Measurements from ENCODE around the gene CD320.

CD320 gene

DNA sequence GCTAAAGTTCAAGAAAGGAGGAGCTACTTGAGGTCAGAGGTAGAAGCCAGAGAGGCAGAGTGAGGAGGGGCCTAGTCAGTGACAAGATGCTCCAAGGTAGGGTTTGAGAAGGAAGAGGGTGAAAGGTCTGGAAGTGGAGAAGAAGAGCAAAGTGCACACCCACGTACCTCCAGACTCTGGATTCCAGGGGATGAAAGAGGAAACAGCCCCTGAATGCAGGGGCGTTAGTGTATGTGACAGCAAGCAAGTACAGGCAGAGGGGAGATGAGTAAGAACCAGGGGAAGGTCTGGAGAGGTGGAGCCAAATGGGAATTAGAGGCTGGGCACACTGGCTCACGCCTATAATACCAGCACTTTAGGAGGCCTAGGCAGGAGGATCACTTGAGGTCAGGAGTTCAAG lies 21.8 kb upstream of the CD320 start:
- peak; percentile 65 for DNase-seq (ENCODE audit: low read depth)
- H3K4me3 ChIP-seq (ENCODE audit: low read length) = no peak overlapping the region
- TF ChIP-seq, protein P1, sequence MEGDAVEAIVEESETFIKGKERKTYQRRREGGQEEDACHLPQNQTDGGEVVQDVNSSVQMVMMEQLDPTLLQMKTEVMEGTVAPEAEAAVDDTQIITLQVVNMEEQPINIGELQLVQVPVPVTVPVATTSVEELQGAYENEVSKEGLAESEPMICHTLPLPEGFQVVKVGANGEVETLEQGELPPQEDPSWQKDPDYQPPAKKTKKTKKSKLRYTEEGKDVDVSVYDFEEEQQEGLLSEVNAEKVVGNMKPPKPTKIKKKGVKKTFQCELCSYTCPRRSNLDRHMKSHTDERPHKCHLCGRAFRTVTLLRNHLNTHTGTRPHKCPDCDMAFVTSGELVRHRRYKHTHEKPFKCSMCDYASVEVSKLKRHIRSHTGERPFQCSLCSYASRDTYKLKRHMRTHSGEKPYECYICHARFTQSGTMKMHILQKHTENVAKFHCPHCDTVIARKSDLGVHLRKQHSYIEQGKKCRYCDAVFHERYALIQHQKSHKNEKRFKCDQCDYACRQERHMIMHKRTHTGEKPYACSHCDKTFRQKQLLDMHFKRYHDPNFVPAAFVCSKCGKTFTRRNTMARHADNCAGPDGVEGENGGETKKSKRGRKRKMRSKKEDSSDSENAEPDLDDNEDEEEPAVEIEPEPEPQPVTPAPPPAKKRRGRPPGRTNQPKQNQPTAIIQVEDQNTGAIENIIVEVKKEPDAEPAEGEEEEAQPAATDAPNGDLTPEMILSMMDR (IDR thresholded peaks at IDR 0.05; ENCODE audit: insufficient read depth, low read depth, low read length, missing control alignments) = no peak

DNA sequence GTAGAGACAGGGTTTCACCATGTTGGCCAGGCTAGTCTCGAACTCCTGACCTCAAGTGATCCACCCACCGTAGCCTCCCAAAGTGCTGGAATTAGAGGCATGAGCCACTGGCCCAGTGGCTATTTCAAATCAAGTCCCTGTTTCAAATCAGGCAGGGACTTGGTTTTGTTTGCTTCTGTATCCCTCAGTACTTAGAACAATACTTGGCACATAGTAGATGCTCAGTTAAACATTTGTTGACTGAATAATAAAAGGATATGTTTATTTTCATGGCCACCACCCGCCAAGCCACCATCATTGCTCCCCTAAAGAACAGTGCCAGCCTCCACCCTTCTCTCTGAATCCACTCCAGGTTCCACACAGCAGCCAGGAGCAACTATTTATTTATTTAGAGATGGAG lies 17.3 kb upstream of the CD320 start:
- no peak overlapping the region for H3K4me3 ChIP-seq (ENCODE audit: low read length)
- TF ChIP-seq, protein P1 (IDR thresholded peaks at IDR 0.05; ENCODE audit: insufficient read depth, low read depth, low read length, missing control alignments) = no peak
- no peak for DNase-seq (ENCODE audit: low read depth)

DNA sequence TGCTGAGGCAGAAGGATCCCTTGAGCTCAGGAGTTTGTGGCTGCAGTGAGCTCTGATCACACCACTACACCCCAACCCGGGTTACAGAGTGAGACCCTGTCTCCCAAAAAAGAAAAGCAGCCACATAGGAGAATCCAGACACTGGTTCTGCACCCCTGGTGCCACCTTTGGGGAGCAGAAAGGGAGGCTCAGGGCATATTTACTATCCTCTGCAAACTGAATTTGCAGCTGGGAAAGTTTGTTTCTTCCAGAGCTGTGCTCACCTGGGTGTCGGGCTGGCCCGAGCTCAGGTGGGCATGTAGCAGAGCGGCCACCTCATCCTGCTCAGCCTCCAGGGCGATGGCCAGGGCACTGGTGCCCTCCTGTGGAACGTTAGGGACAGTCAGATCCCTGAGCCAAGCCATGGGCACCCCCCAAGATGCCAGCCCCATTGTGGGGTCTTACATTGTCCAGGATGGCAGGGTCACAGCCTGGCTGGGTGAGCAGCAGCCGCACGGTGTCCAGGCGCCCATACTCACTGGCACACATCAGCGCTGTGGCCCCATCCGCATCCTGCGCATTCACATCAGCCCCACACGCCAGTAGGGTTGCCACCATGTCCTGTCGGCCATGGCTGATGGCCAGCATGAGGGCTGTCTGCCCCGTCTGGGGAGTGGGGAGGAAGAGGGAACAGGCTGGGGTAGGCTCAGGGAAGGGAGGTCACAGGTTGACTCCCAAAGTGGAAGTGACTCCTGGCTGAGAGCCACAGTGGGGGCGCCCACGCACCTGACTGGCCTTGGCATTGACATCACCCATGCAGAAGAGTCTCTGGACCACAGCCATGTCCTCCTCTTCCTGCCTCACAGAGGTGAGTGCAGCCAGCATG lies 16.3 kb upstream of the CD320 start:
- no peak for DNase-seq (ENCODE audit: low read depth)
- TF ChIP-seq, protein P1 (IDR thresholded peaks at IDR 0.05; ENCODE audit: insufficient read depth, low read depth, low read length, missing control alignments) = no peak

DNA sequence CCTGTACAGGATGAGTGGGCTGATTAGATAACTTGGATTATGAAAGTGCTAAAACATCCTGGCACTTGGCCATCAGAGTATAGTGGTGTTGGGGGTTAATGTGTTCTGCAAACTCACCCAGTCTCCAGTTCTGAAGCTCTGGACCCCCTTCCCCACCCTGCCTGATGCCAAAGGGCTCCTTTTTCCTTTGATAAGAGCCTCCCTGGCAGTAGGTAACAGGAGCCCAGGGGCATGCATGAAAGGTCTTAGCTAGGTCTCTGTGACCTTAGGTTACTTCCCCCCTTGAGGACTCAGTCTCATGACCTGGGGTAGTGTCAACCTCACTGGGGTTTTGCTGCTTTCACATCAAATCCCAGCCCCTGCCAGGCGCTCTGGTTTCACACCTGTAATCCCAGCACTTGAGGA lies 15.6 kb upstream of the CD320 start:
- no peak overlapping the region for H3K4me3 ChIP-seq (ENCODE audit: low read length)
- TF ChIP-seq, protein P1 (IDR thresholded peaks at IDR 0.05; ENCODE audit: insufficient read depth, low read depth, low read length, missing control alignments) = no peak
- no peak for DNase-seq (ENCODE audit: low read depth)

More for the DNA sequence above, 16.3 kb upstream of the CD320 start:
- H3K4me3 ChIP-seq (ENCODE audit: low read length) = no peak overlapping the region

DNA sequence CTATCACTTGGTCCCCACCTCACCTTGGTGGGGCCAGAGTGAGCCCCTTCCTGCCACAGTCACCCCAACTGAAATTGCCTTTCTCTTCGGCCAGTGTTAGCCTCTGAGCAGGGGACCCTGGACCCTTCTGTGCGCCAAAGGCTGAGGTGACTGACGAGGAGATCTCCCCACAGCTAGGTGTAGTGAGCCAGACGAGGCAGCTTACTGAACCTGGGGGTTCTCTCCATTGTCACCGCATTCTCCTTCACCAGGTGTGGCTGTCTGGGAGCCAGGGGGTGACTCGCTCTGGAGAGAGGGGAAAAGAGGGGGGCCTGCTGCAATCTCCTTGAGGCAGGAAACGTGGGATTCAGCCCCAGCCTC lies 14.5 kb upstream of the CD320 start:
- TF ChIP-seq, protein P1 (IDR thresholded peaks at IDR 0.05; ENCODE audit: insufficient read depth, low read depth, low read length, missing control alignments) = no peak
- no peak for DNase-seq (ENCODE audit: low read depth)
- peak overlapping the region; percentile 100 for H3K4me3 ChIP-seq (ENCODE audit: low read length)

DNA sequence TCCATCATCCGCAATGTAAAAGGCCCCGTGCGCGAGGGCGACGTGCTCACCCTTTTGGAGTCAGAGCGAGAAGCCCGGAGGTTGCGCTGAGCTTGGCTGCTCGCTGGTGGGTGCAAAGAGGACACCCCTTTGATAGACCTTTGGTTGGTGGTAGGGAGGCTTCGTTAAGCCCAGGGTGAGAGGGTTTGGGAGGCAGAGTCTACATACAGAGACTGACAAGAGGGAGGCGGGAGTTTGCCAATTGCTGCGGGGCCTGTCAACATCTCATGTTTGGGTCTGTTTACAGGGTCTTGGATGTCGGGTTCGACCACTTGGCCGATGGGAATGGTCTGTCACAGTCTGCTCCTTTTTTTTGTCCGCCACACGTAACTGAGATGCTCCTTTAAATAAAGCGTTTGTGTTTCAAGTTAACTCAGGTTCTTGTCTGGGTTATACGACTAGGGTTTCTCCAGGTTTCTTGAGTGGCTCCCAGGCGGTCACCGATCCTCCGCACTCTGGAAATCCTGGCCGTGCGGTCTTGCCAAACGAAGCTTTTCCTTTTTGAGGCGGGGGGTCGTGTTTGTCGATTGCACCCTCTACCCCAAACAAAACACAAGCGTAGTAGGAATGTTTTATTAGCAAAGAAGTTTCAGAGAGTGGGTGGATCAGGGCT lies 14.0 kb upstream of the CD320 start:
- H3K4me3 ChIP-seq (ENCODE audit: low read length) = peak overlapping the region; percentile 100
- TF ChIP-seq, protein P1 (IDR thresholded peaks at IDR 0.05; ENCODE audit: insufficient read depth, low read depth, low read length, missing control alignments) = no peak
- DNase-seq (ENCODE audit: low read depth) = no peak
